GM21825 (cell line): ENCODE measurements around the gene STRN4.
"Not testable (repeated sequence)": the region's sequence is repeated elsewhere in the genome, so short reads cannot be mapped to it uniquely, and the experiment has no call there.

Experiments
- ATAC-seq: cut with Tn5 transposase; IDR thresholded peaks from one replicate; pipeline ENCODE4 v1.9.1; 2021; ENCODE audit warnings: mild to moderate bottlenecking, moderate library complexity; ENCODE audit not compliant: unreplicated experiment

The STRN4 gene

DNA sequence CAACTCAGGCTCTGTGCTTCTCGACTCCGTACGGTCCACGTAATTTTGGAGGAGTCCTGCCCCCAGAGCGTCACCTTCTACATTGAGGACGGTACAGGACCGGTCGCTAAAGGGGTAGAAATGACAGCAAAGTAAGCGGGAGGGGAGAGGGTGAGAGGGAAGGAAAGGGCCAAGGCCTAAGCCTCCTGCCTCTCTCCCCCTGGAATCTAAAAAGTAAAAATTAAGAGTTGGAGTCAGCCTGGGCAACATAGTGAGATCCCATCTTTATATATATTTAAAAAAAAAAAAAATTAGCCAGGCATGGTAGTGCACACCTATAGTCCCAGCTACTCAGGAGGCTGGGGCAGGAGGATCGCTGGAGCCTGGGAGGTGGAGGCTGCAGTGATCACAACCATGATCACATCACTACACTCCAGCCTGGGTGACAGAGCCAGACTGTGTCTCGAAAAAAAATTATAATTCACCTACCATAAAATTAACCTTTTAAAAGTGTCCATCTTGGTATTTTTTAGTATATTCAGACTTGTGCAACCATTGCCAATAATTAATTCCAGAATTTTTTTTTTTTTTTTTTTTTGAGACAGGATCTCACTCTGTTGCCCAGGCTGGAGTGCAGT, 29.5 kb upstream of the STRN4 start:
- ATAC-seq, result no peak

DNA sequence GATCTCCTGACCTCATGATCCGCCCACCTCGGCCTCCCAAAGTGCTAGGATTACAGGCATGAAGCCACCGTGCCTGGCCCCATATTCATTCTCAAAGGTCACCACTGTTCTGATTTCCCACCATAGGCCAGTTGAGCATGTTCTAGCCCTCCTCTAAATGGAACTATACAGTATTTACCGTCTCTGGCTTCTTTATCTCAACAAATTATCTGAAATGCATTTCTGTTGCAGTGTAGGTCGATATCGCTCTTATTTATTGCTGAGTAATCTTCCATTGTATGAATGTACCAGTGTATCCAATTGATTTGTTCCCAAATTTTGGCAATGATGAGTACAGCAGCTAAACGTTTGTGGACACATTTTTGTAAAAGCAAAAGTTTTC, 26.8 kb upstream of the STRN4 start:
- ATAC-seq, result no peak

DNA sequence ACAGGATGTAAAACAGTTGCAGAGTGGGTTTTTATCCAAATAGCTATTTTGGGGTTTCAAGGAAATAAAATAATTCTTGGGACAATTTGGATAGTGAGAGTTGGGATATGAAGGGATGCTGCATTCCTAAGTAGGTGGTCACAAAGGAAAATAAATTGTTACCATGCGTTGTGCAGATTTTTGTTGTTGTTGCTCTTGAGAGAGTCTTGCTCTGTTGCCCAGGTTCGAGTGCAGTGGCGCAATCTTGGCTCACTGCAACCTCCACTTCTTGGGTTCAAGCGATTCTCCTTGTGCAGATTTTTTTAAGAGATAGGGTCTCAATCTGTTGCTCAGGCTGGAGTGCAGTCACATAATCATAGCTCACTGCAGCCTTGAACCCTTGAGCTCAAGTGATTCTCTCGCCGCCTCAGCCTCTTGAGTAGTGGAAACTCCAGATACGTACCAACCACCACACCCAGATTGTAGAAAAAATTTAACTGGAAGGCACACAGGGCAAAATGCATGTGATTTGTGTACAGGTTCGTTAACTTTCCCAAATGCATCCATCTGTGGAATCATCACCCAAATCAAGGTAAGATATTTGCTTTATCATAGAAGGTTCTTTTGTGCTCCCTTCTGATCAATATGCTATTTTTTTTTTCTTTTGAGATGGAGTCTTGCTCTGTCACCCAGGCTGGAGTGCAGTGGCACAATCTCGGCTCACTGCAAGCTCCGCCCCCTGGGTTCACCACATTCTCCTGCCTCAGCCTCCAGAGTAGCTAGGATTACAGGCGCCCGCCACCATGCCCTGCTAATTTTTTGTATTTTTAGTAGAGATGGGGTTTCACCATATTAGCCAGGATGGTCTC, 26.1 kb upstream of the STRN4 start:
- no peak for ATAC-seq

DNA sequence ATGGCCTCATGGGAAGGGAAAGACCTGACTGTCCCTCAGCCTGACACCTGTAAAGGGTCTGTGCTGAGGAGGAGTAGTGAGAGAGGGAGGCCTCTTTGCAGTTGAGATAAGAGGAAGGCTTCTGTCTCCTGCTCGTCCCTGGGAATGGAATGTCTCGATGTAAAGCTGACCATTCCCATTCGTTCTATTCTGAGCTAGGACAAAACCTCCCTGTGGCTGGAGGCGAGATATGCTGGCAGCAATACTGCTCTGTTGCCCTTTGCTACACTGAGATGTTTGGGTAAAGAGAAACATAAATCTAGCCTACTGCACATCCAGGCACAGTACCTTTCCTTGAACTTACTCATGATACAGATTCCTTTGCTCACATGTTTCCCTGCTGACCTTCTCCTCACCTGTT, 22.5 kb upstream of the STRN4 start:
- not testable (repeated sequence) for ATAC-seq

DNA sequence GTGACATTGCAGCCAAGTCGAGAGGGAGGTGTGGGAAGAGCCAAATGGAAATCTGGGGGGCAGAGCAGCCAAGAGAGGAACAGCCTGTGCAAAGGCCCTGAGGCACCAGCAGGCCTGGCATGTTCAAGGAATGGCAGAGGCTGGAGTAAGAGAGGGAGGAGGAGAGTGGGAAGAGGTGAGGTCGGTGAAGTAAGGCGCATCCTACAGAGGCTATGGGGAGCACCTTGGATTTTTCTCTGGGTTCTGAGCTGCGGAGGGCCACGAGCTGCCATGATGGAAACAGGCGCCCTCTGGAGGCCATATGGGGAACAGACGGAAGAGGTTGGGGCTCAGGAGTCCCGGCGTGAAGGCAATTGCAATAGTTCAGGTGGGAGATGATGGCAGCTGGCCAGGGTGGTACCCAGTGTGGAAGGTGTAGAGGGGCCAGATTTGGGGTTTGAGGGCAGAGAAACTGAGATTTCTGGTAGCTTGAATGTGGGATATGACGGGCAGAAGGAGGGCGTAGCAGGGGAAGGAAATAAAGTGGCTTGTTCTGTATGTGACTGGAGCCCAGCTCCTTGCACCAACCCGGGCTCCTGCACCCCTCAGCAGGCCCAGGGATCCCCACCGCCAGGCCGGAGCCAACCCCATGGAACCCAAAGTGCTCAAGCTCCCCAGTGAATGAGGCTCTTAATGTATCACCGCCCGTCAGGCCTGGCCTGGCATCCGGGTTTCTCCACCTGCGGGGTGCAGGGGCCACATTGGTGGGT, 20.5 kb upstream of the STRN4 start:
- no peak for ATAC-seq

DNA sequence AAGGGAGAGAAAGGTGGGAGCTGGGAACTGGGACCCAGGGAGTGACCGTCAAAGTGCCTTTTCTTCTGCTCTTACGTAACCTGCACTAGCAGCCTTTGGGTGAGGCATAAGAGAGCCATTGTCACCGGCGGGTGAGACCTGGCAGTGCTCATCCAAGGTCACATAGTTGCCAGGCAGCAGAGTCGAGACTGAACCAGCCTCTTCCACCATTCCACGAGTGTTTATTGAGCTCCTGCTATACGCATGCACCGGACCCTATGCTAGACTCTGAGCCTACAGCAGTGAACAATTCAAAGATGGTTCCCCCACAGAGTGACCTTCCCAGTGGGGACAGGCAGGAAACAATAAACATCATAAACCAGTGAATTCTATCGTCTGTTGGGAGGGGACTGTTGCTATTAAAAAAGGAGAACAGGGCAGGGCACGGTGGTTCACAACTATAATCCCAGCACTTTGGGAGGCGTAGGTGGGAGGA, 18.6 kb upstream of the STRN4 start:
- no peak for ATAC-seq

DNA sequence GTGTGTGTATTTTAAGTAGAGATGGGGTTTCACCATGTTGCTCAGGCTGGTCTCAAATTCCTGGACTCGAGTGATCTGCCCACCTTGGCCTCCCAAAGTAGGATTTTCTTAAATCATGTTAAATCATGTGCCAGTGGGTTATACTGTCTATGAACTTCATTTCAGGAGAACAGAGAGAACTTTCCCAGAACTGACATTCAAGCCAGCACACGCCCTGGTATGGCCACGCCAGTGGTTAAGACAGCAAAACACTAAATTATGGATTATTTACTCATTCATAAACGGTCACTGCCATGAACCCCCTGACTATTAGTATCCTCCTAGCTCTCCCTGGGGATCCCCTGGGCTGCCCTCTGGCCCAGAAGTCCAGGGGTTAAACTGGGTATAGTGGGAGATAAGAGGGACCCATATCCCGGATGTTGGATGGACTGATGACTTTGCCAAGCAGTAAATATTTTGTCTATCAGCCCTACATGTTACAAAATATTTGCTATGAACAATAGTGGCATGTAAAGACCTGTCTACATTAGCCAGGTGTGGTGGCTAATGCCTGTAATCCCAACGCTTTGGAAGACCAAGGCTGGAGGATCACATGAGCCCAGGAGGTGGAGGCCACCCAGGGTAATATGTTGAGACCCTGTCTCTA, 16.1 kb upstream of the STRN4 start:
- no peak for ATAC-seq

DNA sequence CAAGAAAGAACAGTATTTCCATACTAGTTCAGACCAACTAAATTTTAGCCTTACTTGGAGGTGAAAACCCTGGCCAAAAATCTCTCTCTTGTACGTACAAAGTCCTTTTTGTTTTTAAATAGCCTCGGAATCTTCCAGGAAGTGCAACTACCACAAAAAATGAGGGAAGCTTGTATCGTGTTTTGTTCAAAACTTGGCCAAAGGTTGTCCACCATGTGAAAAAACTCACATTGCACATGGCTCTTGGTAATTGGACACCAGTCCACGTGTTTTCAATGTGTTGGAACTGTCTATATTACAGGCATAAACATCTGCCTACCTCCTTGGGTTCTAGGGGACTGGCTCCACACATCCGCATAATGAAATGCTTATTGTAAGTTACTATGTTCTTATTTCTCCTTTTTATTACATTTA, 15.2 kb upstream of the STRN4 start:
- no peak for ATAC-seq

DNA sequence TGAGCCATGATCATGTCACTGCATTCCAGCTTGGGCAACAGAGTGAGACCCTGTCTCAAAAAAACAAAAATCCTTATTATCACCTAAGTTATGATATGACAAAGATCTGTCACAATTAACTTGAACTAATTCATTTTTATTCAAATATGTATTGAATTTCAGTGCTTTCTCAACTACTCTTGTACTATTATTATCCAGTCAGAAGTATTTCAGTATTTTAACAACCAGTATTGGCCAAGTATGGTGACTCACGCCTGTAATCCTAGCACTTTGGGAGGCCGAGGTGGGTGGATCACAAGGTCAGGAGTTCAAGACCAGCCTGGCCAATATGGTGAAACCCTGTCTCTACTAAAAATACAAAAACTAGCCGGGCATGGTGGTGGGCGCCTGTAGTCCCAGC, 14.6 kb upstream of the STRN4 start:
- not testable (repeated sequence) for ATAC-seq

DNA sequence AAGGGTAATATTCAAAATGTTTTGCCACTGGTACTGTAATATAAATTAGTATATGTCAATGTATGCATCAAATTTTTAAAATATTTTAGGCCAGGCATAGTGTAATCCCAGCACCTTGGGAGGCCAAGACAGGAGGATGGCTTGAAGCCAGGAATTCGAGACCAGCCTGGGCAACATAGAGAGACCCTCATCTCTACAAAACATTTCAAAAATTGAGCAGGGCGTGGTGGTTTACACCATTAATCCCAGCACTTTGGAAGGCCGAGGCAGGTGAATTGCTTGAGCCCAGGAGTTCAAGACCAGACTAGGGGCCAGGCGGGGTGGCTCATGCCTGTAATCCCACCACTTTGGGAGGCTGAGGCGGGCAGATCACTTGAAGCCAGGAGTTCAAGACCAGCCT, 14.1 kb upstream of the STRN4 start:
- ATAC-seq, result no peak

DNA sequence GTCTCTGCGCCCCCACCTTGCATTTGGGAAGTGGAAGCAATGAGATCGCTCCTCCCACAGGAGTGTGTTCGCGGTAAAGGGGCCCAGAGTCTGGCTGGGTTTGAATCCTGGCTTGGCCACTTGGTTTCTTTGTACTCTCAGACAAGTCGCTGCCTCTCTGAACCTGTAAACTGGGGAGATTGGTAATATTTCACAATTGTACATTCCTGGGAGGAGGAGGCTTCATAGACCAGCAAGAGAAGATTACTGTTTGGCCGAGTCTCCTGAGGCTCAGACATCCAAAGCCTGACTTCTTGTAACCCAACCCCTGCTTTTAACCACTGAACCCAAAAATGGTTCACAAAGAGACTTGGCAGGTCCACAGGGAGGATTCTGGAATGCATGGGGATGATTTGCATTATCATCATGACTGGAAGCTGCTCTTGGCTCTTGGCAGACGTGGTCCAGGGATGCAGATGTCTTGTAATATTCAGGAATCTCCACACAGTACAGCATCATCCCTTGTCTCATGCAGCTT, 13.6 kb upstream of the STRN4 start:
- ATAC-seq, result no peak

DNA sequence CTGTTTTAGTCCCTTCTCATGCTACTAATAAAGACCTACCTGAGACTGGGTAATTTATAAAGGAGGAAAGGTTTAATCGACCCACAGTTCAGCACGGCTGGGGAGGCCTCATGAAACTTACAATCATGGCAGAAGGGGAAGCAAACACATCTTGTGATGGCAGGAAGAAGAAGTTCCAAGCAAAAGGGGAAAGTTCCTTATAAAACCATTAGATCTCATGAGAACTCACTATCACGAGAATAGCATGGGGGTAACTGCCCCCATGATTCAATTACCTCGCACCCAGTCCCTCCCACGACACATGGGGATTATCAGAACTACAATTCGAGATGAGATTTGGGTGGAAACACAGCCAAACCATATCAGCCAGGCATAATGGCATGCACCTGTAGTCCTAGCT, 13.0 kb upstream of the STRN4 start:
- no peak for ATAC-seq

DNA sequence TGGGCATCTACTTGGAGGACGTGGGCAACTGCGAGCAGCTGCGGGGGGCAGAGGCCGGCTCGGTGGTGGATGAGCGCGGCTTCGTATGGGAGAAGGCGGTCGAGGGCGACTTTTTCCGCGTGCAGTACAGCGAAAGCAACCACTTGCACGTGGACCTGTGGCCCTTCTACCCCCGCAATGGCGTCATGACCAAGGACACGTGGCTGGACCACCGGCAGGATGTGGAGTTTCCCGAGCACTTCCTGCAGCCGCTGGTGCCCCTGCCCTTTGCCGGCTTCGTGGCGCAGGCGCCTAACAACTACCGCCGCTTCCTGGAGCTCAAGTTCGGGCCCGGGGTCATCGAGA, 10.3 kb upstream of the STRN4 start:
- no peak for ATAC-seq

DNA sequence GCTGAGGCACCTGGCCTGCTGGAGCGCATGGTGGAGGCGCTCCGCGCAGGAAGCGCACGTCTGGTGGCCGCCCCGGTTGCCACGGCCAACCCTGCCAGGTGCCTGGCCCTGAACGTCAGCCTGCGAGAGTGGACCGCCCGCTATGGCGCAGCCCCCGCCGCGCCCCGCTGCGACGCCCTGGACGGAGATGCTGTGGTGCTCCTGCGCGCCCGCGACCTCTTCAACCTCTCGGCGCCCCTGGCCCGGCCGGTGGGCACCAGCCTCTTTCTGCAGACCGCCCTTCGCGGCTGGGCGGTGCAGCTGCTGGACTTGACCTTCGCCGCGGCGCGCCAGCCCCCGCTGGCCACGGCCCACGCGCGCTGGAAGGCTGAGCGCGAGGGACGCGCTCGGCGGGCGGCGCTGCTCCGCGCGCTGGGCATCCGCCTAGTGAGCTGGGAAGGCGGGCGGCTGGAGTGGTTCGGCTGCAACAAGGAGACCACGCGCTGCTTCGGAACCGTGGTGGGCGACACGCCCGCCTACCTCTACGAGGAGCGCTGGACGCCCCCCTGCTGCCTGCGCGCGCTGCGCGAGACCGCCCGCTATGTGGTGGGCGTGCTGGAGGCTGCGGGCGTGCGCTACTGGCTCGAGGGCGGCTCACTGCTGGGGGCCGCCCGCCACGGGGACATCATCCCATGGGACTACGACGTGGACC, 9.7 kb upstream of the STRN4 start:
- ATAC-seq, result no peak

DNA sequence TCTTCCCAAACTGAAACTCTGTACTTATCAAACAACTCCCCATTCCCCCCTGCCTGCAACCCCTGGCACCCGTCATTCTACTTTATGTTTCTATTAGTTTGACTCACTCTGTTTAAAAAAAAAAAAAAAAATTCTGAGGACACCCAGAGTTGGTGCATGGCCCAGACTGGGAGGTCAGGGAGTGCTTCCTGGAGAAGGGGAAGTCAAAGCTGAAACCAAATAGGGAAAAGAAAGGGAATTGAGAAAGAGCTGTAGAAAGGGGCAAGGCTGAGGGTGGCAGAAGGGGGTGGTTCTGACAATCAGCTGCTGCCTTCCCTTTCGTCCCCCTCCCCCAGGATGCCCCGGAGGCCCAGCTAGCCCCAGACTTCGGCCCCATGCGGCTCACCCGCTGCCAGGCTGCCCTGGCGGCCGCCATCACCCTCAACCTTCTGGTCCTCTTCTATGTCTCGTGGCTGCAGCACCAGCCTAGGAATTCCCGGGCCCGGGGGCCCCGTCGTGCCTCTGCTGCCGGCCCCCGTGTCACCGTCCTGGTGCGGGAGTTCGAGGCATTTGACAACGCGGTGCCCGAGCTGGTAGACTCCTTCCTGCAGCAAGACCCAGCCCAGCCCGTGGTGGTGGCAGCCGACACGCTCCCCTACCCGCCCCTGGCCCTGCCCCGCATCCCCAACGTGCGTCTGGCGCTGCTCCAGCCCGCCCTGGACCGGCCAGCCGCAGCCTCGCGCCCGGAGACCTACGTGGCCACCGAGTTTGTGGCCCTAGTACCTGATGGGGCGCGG, 9.0 kb upstream of the STRN4 start:
- ATAC-seq, result no peak

DNA sequence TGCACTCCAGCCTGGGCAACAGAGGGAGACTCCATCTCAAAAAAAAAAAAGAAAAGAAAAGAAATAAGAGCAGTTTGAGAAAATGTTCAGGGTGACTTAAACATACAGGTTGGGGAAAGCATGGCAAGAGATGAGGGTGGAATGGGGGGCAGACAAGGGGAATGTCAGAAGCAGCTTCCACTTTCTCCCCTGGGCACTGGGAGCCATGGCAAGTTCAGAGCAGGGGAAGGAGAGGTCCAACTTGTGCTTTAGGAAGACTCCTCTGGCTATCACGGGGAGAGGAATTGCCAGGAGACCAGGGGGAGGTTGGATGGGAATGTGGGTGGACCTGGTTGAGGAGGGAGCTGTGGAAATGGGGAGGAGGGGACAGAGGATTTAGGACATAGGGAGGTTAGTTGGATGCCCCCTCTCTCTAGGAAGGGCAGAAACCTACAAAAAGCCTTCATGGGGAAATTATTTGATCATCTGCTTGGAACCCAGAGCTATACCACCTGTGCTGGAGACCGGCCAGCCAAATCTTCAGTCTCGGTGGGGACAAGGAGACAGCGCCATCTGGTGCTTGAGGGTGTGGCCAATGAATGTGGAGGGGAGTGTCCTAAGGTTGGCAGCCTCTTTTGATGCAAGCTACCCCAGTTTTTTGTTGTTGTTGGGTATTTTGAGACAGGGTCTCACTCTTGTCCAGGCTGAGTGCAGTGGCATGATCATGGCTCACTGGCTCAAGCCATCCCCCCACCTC, 7.3 kb upstream of the STRN4 start:
- no peak for ATAC-seq

DNA sequence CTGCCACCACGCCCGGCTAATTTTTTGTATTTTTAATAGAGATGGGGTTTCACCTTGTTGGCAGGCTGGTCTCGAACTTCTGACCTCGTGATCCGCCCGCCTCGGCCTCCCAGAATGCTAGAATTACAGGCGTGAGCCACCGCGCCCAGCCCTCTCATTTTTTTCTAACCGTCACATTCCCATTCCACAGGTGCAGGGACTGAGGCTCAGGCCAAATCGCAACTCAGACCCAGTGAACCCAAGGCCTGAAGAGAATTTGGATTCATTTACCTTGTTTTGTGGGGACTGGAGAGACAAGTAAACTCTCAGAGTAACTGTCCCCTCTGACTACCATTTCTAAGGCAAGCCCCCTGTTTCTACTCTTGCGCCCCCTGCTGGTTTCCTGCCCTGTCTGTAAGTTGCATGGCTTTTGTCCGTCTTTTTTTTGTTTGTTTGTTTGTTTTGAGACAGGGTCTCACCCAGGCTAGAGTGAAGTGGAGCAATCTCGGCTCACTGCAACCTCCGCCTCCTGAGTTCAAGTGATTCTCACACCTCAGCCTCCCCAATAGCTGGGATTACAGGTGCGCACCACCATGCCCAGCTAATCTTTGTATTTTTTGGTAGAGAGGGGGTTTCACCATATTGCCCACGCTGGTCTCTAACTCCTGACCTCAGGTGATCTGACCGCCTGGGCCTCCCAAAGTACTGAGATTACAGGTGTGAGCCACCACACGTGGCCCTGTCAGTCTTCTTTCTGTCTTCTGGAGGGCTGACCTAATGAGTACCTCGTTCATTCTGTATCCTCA, 2.3 kb upstream of the STRN4 start:
- ATAC-seq, result no peak

DNA sequence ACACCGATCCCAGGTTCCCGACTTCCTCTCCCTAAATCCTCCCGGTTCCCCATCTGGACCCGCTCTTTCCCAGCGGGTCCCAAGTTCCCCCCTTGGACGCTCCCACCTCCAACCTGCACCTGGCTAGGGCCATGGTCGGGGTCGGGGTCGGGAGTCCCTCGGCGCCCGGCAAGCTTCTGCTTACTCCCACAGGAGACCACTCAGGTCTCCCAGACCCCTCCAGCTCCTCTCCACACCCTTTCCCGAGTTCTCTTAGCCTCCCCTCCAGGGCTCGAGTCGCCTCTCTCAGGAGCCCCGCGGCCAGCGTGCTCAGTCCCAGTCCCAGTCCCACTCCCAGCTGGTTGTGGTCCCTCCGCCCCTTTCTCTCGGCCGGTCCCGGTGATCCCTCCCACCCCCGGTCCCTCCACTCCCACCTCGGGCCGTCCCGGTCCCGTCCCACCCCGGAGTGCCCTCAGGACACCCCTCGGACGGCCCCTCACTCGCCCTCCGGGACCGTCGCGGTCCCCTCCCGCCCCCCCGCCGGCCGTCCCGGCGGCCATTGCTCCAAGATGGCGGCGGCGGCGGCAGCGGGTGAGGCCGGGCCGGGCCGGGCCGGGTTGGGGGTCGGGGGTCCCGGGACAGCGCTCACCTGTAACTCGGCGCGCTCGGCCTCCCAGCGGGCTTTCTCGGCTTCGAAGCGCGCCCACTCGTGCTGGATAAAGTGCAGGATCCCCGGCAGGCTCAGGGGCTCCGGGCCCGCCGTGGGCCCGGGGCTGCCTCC, 549 bp downstream of the STRN4 start, which contains the start of gene FKRP:
Gene FKRP, plus strand, starts transcription at position 537 of the 760 bp plus-strand sequence. CDS start 9,394 bp downstream, outside the sequence.
- ATAC-seq, result peak; percentile 29
